A673 (cell line): ENCODE measurements around the gene RIMS1. TPM values are rescaled to one million over a fixed set of nuclear protein-coding genes. Genes with fewer than 3 reads are reported as not detected.

Experiments used
- BruUV-seq: library from RNA; stranded (reverse); fragments of 400-500 nt; replicated peaks from 2 replicates; lab custom pipeline; 2021; lab: Mats Ljungman, UMichigan
- CTCF ChIA-PET: fragments of 300-600 bp; sonication (Branson Sonifier 250); formaldehyde crosslinking; loops from one replicate; lab custom pipeline; 2022; ENCODE audit warnings: antibody characterized with exemption; lab: Charles Lee
- POLR2A ChIA-PET: fragments of 300-600 bp; sonication (Branson Sonifier 250); formaldehyde crosslinking; loops from one replicate; lab custom pipeline; 2022; ENCODE audit warnings: antibody characterized with exemption; ENCODE audit not compliant: low non-redundant PET; lab: Charles Lee
- DNase-seq: peaks from one replicate; pipeline ENCODE4 v3.0.0-alpha.2; 2015; ENCODE audit warnings: low spot score
- H3K27ac ChIP-seq: fragments of 200-600 bp; sonication (generic); 2 replicates; pipeline ENCODE4 v1.5.1; 2016; ENCODE audit warnings: mixed run types, low read depth, mild to moderate bottlenecking, mixed read lengths, antibody characterized with exemption, low read length; ENCODE audit not compliant: poor library complexity, severe bottlenecking
- H3K27me3 ChIP-seq: fragments of 200-600 bp; sonication (generic); replicated peaks from 2 replicates; pipeline ENCODE4 v1.6.1; 2017; ENCODE audit warnings: mixed run types, low read depth, mild to moderate bottlenecking, mixed read lengths, antibody characterized with exemption, low read length; ENCODE audit not compliant: insufficient read depth, poor library complexity
- H3K36me3 ChIP-seq: fragments of 200-600 bp; sonication (generic); 2 replicates; pipeline ENCODE4 v1.6.1; 2016; ENCODE audit warnings: mixed run types, mild to moderate bottlenecking, mixed read lengths, antibody characterized with exemption, low read length; ENCODE audit not compliant: insufficient read depth, poor library complexity, severe bottlenecking
- H3K4me1 ChIP-seq: fragments of 200-600 bp; sonication (generic); 2 replicates; pipeline ENCODE4 v1.6.1; 2017; ENCODE audit warnings: mixed run types, mild to moderate bottlenecking, mixed read lengths, antibody characterized with exemption, low read length; ENCODE audit not compliant: insufficient read depth, poor library complexity, severe bottlenecking
- H3K4me3 ChIP-seq: fragments of 200-600 bp; sonication (generic); 2 replicates; pipeline ENCODE4 v1.5.1; 2016; ENCODE audit warnings: low read depth, mixed run types, mild to moderate bottlenecking, mixed read lengths, low read length; ENCODE audit not compliant: poor library complexity, severe bottlenecking
- H3K9me3 ChIP-seq: fragments of 200-600 bp; sonication (generic); 2 replicates; pipeline ENCODE4 v1.6.1; 2016; ENCODE audit warnings: mixed run types, low read depth, mild to moderate bottlenecking, mixed read lengths, antibody characterized with exemption, low read length; ENCODE audit not compliant: poor library complexity, severe bottlenecking
- EZH2 ChIP-seq: fragments of 200-600 bp; sonication (generic); IDR thresholded peaks from 2 replicates; pipeline ENCODE4 v1.6.1; 2017; ENCODE audit warnings: borderline replicate concordance, low read depth, mild to moderate bottlenecking, mixed read lengths, antibody characterized with exemption, low read length; ENCODE audit not compliant: poor library complexity, severe bottlenecking
- intact Hi-C: fragments of 100-400 bp; cut with micrococcal nuclease; formaldehyde crosslinking; loops from one replicate; pipeline ENCODE4 v1.10.0; 2022; ENCODE audit not compliant: unreplicated experiment
- total RNA-seq: library from RNA; stranded (reverse); gene quantifications from 2 replicates; pipeline ENCODE4 v1.2.3, GENCODE V29; 2021
- TF ChIP-seq, protein P1 (sequence below): fragments of 300-800, 200-600 bp; sonication (generic); conservative IDR thresholded peaks from 2 replicates; pipeline ENCODE4 v1.5.1; 2017; ENCODE audit warnings: low read depth, mild to moderate bottlenecking, antibody characterized with exemption, low read length, moderate library complexity, mixed read lengths

The RIMS1 gene
- total RNA-seq, 1 experiment from 2014 or later, result 1.3 TPM

DNA sequence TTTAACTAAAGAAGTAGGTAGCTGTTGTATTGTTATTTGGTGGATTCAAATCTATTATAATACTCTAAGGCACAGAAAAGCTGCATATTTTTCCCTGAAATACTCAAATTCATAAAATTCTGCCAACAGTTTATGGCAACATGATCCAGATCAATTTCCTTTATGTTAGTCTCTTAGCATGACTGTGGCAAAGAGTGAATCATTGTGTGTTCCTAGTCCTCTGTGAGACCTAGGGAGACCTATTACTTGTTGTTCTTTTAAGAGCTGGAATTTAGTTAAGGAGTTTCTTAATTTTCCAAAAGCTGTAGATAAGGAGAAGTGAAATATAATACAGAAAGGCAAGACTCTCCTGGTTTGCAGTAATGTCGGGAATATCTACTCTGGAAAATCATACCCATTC, 149.6 kb downstream of the RIMS1 start:
- ChIA-PET CTCF (no interaction called here), POLR2A (no interaction called here)
- Histone ChIP-seq H3K27me3 (no peaks in the 10 kb centered on the region), H3K9me3 (no peaks in the 10 kb centered on the region), H3K36me3 (no peaks in the 10 kb centered on the region), H3K4me3 (no peak overlapping the region), H3K4me1 (no peaks in the 10 kb centered on the region), H3K27ac (no peak overlapping the region)
- intact Hi-C loops, result no loop called here
- BruUV-seq, result no TSS peak
- DNase-seq, result no peak
- TF ChIP-seq, protein P1, sequence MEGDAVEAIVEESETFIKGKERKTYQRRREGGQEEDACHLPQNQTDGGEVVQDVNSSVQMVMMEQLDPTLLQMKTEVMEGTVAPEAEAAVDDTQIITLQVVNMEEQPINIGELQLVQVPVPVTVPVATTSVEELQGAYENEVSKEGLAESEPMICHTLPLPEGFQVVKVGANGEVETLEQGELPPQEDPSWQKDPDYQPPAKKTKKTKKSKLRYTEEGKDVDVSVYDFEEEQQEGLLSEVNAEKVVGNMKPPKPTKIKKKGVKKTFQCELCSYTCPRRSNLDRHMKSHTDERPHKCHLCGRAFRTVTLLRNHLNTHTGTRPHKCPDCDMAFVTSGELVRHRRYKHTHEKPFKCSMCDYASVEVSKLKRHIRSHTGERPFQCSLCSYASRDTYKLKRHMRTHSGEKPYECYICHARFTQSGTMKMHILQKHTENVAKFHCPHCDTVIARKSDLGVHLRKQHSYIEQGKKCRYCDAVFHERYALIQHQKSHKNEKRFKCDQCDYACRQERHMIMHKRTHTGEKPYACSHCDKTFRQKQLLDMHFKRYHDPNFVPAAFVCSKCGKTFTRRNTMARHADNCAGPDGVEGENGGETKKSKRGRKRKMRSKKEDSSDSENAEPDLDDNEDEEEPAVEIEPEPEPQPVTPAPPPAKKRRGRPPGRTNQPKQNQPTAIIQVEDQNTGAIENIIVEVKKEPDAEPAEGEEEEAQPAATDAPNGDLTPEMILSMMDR, result no peak
- TF ChIP-seq EZH2, result no peak

- POLR2A ChIA-PET, result no interaction called here
These were observed 150.7 kb downstream of the RIMS1 start for GRCh38 chr6:72037006-72037405.

GRCh38 chr6:72040111-72040510, 153.8 kb downstream of the RIMS1 start:
- Histone ChIP-seq H3K9me3 (no peaks in the 10 kb centered on the region), H3K4me3 (no peak overlapping the region), H3K27me3 (no peaks in the 10 kb centered on the region), H3K4me1 (no peaks in the 10 kb centered on the region), H3K36me3 (no peaks in the 10 kb centered on the region), H3K27ac (no peak overlapping the region)
- no TSS peak for BruUV-seq
- TF ChIP-seq EZH2, result no peak
- TF ChIP-seq, protein P1, result no peak
- CTCF ChIA-PET, result no interaction called here
- intact Hi-C loops, result no loop called here
- DNase-seq, result peak; percentile 9
- POLR2A ChIA-PET, result no interaction called here

More at GRCh38 chr6:72037006-72037405, 150.7 kb downstream of the RIMS1 start:
- Histone ChIP-seq H3K4me1 (no peaks in the 10 kb centered on the region), H3K9me3 (no peaks in the 10 kb centered on the region), H3K27me3 (no peaks in the 10 kb centered on the region), H3K36me3 (no peaks in the 10 kb centered on the region), H3K27ac (no peak overlapping the region), H3K4me3 (no peak overlapping the region)
- CTCF ChIA-PET, result no interaction called here
- BruUV-seq, result no TSS peak
- intact Hi-C loops, result no loop called here
- no peak for TF ChIP-seq EZH2
- TF ChIP-seq, protein P1, result no peak
- no peak for DNase-seq
